ENCODE data around the gene ATRIP. TPM values are rescaled to one million over a fixed set of nuclear protein-coding genes. Genes with fewer than 3 reads are reported as not detected.

The ATRIP gene
- total and polyA plus RNA-seq, 2 of the 8 experiments (the other 6 are each of a cell fraction or from before 2014, with no cell fraction given): 18.5 to 20.2 TPM

DNA sequence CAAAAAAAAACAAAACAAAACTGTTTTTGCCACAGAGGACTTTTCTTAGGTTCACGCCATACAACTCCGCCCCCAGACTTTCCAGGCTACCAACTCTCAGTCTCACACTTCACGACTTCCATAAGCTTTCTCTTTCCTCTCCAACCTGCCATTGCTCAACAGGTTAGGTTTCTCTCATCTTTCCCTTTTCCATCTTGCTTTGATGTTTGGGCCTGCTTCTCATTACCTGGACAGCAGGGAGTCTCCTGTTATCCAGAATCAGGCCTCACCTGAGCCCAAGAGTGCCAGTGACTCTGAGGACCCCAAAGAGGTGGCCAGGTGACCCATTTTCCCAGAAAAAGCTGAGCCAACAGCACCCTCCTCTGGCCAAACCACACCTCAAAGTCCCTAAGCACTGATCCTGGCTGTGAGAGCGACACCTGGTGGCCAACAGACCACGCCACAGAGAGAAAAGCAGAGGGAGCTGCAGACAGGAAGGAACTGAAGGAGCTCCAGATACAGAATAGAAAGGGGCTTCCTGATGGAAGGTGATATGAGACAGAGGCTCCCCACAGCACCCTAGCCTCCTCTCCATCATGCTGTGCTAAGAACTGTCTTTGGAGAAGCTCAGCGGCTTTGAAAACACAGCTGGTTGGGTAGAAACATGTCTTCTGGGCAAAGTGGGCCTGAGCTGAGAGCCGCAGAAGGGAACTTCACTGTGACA lies 10.6 kb upstream of the ATRIP start:
- no peak overlapping the region for H3K27ac ChIP-seq (ENCODE audit: low read depth, low read length)
- peaks cover 0 to 8% (median 4%) of the 10 kb centered on the region in 4 experiments; a peak in 4 of 7 replicates for H3K4me1 ChIP-seq (replicated peaks in 1 of 4; ENCODE audit: control insufficient read depth in 3 of 4, insufficient read depth in 4 of 4, low read length in 3 of 4)
- H3K4me2 ChIP-seq (ENCODE audit: insufficient read depth in 1 of 2, low read depth in 2 of 2, low read length in 2 of 2): 0 out of 4 replicates have a peak overlapping the region, but pooled peaks of 1 of the 2 experiments have one; percentile 12
- H2BK5ac ChIP-seq (ENCODE audit: low read depth, low read length): no peak overlapping the region
- no peak overlapping the region for H4K5ac ChIP-seq (ENCODE audit: insufficient read length, low read depth, low read length)
- H4K20me1 ChIP-seq (replicated peaks in 1 of 2; ENCODE audit: control insufficient read depth in 1 of 2, insufficient read depth in 2 of 2, low read length in 2 of 2): peaks cover 0 to 4% of the 10 kb centered on the region in 2 experiments
- no peak overlapping the region for H3K23ac ChIP-seq (ENCODE audit: insufficient read length)
- H2AK5ac ChIP-seq (ENCODE audit: low read depth, low read length): no peak overlapping the region
- WGBS, 2 experiments (ENCODE audit: extremely low coverage in 1 of 2, insufficient coverage in 1 of 2, insufficient read length in 1 of 2, insufficient replicate concordance in 2 of 2, low coverage in 1 of 2, low lambda C conversion rate in 2 of 2, missing lambda C conversion rate in 1 of 2): 54% methylated on average over 7 of the region's 7 CpGs; no CpG with 5 or more reads in 1 of the 2 experiments
- no peaks in the 10 kb centered on the region for H3K9me3 ChIP-seq (ENCODE audit: insufficient read depth in 2 of 2, low read depth in 1 of 2, low read length in 1 of 2)
- no peaks in the 10 kb centered on the region for H3K27me3 ChIP-seq (replicated peaks in 1 of 4; ENCODE audit: control insufficient read depth in 3 of 4, extremely low read depth in 1 of 4, insufficient read depth in 3 of 4, low read length in 3 of 4)
- no peak overlapping the region for H3K56ac ChIP-seq (replicated peaks; ENCODE audit: insufficient read length, low read depth, low read length)
- H2BK15ac ChIP-seq (ENCODE audit: low read length): no peak overlapping the region
- no peak overlapping the region for H3K4me3 ChIP-seq (ENCODE audit: extremely low read depth in 1 of 4, insufficient read depth in 2 of 4, low read depth in 3 of 4, low read length in 4 of 4)
- no peak overlapping the region for H2BK20ac ChIP-seq (ENCODE audit: low read length)
- POLR2A ChIA-PET (ENCODE audit: partially characterized antibody): interaction anchor here (0.6 to 31.5 kb wide), 26 partner anchors 7 to 248 kb away, joined by 3 to 650 read pairs (median 4); partner anchors contain the start of genes ATRIP, CCDC51, CDC25A and CELSR3
- H3K79me1 ChIP-seq (ENCODE audit: low read depth, low read length): peaks cover 3% of the 10 kb centered on the region; the same call in 1 of the 2 replicates
- DNase-seq (ENCODE audit: low read depth in 1 of 2, low spot score in 2 of 2) (peak; percentile 84 to 93), FAIRE-seq (peak; percentile 91)
- H3K4ac ChIP-seq (replicated peaks; ENCODE audit: insufficient read length, low read depth, low read length): peak overlapping the region; percentile 0
- H3K14ac ChIP-seq (ENCODE audit: insufficient read length): no peak overlapping the region
- H2BK120ac ChIP-seq (replicated peaks; ENCODE audit: low read depth, low read length): no peak overlapping the region
- no peak overlapping the region for H3K9ac ChIP-seq (replicated peaks in 1 of 4; ENCODE audit: extremely low read depth in 1 of 4, low read depth in 3 of 4, low read length in 3 of 4)
- H4K91ac ChIP-seq (replicated peaks; ENCODE audit: insufficient read length, low read length): no peak overlapping the region
- H2AFZ ChIP-seq (ENCODE audit: low read length): no peak overlapping the region
- peaks cover 4 to 26% (median 12%) of the 10 kb centered on the region in 4 experiments; a peak in 6 of 8 replicates for H3K36me3 ChIP-seq (ENCODE audit: control insufficient read depth in 2 of 4, insufficient read depth in 4 of 4, low read length in 3 of 4)
- H2BK12ac ChIP-seq (ENCODE audit: low read depth, low read length): no peak overlapping the region
- peaks cover 3% of the 10 kb centered on the region; the same call in 1 of the 2 replicates for H3K23me2 ChIP-seq (ENCODE audit: low read depth, low read length)
- CTCF ChIA-PET (ENCODE audit: partially characterized antibody): interaction anchor here (0.5 to 7.7 kb wide), 98 partner anchors 9 to 958 kb away, joined by 3 to 220 read pairs (median 5); partner anchors contain the start of genes ATRIP and SLC26A6
- H3K79me2 ChIP-seq (ENCODE audit: control insufficient read depth in 1 of 2, insufficient read depth in 2 of 2, low read length in 2 of 2): peaks cover 5 to 36% of the 10 kb centered on the region in 2 experiments; a peak in 3 of 4 replicates
- H4K8ac ChIP-seq (ENCODE audit: extremely low read depth, insufficient read depth, low read length): no peak overlapping the region
- no peak overlapping the region for H3K18ac ChIP-seq (ENCODE audit: extremely low read depth, low read length)
- TF ChIP-seq CHD2 (IDR thresholded peaks at IDR 0.05; ENCODE audit: low read length) (0 out of 2 replicates have a peak, but pooled peaks have one; percentile 34), EP300 (IDR thresholded peaks at IDR 0.05; ENCODE audit: borderline replicate concordance in 1 of 2, low read depth in 2 of 2, low read length in 2 of 2) (peak in 1 of 2 experiments; percentile 18; a peak in 1 of 3 replicates), KDM4A (IDR thresholded peaks at IDR 0.05; ENCODE audit: low read depth, low read length, severe bottlenecking) (no peak), RAD21 (IDR thresholded peaks at IDR 0.05 in 1 of 2, conservative IDR thresholded peaks at IDR 0.05 in 1 of 2; ENCODE audit: low read depth in 2 of 2, low read length in 2 of 2) (peak; percentile 94 to 96), SP4 (IDR thresholded peaks at IDR 0.05; ENCODE audit: low read length) (no peak; the same call in 1 of the 2 replicates), CTBP2 (IDR thresholded peaks at IDR 0.05; ENCODE audit: borderline replicate concordance, insufficient read depth, insufficient read length, low read length) (peak; percentile 33), NANOG (IDR thresholded peaks at IDR 0.05; ENCODE audit: insufficient read depth, low read depth, low read length, poor library complexity, severe bottlenecking) (peak; percentile 43), POLR2AphosphoS5 (IDR thresholded peaks at IDR 0.05; ENCODE audit: low read depth, low read length) (peak; percentile 6; the same call in 1 of the 2 replicates), TAF7 (optimal IDR thresholded peaks at IDR 0.05; ENCODE audit: borderline replicate concordance, low read depth, low read length) (peak; percentile 55)
- TF ChIP-seq, protein P1, sequence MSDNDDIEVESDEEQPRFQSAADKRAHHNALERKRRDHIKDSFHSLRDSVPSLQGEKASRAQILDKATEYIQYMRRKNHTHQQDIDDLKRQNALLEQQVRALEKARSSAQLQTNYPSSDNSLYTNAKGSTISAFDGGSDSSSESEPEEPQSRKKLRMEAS (IDR thresholded peaks at IDR 0.05): peak; percentile 69

Data from H1 (cell line).